ENCODE data around the gene LGALS12.

The LGALS12 gene

DNA sequence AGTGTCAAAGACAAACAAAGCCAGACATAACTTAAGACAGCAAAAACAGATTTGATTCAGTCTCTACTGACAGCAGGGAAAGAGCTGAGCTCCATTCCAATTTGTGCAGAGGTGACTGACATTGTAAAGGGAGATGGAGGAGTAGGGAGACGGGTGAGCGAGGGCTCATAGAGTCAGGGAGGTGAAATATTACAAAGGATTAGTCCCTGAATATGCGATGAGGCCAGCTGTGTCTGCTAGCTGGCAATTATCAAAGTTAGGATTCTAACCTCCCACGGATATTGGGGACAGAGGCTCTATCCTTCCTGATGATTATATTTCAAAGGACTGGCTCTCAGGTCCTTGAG, 49.0 kb downstream of the LGALS12 start:
- in situ Hi-C loops (cut with MboI; ENCODE audit: low sequenced_read_pairs, unreplicated experiment) = no loop called here
- DNase-seq (ENCODE audit: low spot score) = no peak
- TF ChIP-seq CTCF (IDR thresholded peaks at IDR 0.05; ENCODE audit: borderline replicate concordance, control extremely low read depth, extremely low read depth, insufficient read depth, missing control alignments) = no peak

- in situ Hi-C loops (cut with MboI; ENCODE audit: low sequenced_read_pairs, unreplicated experiment) = no loop called here
- no peak for DNase-seq (ENCODE audit: low spot score)
- no peak for TF ChIP-seq CTCF (IDR thresholded peaks at IDR 0.05; ENCODE audit: borderline replicate concordance, control extremely low read depth, extremely low read depth, insufficient read depth, missing control alignments)
Measured at GRCh38 chr11:63556404-63557013, 50.6 kb downstream of the LGALS12 start.

- in situ Hi-C loops (cut with MboI; ENCODE audit: low sequenced_read_pairs, unreplicated experiment) = no loop called here
- no peak for TF ChIP-seq CTCF (IDR thresholded peaks at IDR 0.05; ENCODE audit: borderline replicate concordance, control extremely low read depth, extremely low read depth, insufficient read depth, missing control alignments)
- no peak for DNase-seq (ENCODE audit: low spot score)
Measured at GRCh38 chr11:63557570-63557969, 51.7 kb downstream of the LGALS12 start.

- in situ Hi-C loops (cut with MboI; ENCODE audit: low sequenced_read_pairs, unreplicated experiment) = no loop called here
- no peak for DNase-seq (ENCODE audit: low spot score)
- no peak for TF ChIP-seq CTCF (IDR thresholded peaks at IDR 0.05; ENCODE audit: borderline replicate concordance, control extremely low read depth, extremely low read depth, insufficient read depth, missing control alignments)
Measured at GRCh38 chr11:63558459-63559157, 52.7 kb downstream of the LGALS12 start.

GRCh38 chr11:63560506-63561180, 54.8 kb downstream of the LGALS12 start:
- no peak for DNase-seq (ENCODE audit: low spot score)
- no peak for TF ChIP-seq CTCF (IDR thresholded peaks at IDR 0.05; ENCODE audit: borderline replicate concordance, control extremely low read depth, extremely low read depth, insufficient read depth, missing control alignments)
- in situ Hi-C loops (cut with MboI; ENCODE audit: low sequenced_read_pairs, unreplicated experiment) = no loop called here

DNA sequence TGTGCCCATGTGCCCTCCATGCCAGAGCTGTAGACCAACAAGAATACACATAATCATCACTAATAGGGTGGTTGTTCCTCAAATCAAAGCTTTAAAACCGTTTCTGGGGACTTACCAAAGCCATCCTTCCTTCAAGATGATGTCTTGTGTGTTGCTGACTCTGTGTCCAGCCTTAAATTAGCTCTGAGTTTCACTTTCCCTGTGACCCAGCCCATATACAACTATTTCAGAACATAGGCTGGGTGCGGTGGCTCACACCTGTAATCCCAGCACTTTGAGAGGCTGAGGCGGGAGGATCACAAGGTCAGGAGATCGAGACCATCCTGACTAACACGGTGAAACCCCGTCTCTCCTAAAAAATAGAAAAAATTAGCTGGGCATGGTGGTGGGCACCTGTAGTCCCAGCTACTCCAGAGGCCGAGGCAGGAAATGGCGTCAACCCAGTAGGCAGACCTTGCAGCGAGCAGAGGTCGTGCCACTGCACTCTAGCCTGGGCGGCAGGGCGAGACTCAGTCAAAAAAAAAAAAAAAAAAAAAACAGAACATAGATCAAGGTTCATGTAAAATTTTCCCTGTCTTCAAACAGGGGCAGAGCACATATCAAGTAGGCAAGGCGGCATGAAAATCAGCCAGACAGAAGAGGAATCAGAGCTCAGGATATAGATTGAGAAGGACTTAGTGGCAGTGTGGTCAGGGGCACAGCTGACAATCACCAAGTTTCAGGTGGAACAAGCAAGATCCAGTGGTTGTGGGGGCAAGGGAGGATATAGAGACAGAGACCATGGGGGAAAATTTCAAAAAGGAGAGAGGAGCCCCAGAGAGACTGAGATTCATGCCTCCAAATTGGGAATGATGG, 57.5 kb downstream of the LGALS12 start, which contains the start of gene PLAAT2:
Gene PLAAT2 (minus strand): TSS at position 179 of the 855 bp plus-strand sequence. CDS start 55 bp downstream, at position 124.
- in situ Hi-C loops (cut with MboI; ENCODE audit: low sequenced_read_pairs, unreplicated experiment) = no loop called here

More for the DNA sequence above, 57.5 kb downstream of the LGALS12 start, which contains the start of gene PLAAT2:
- DNase-seq (ENCODE audit: low spot score) = no peak
- TF ChIP-seq CTCF (IDR thresholded peaks at IDR 0.05; ENCODE audit: borderline replicate concordance, control extremely low read depth, extremely low read depth, insufficient read depth, missing control alignments) = no peak

Data from GM13976 (cell line).